Natural killer cell (primary cell): ENCODE measurements around the gene HCFC2. TPM values are rescaled to one million over a fixed set of nuclear protein-coding genes. Genes with fewer than 3 reads are reported as not detected.

Experiments used
- ATAC-seq, 3 donors: fragments of 150-1000 bp in 2 of 3; fragments of 200-7000 bp in 1 of 3; cut with Tn5 transposase; 1 replicate in 1 of 3; 2 replicates in 2 of 3; pipeline ENCODE4 v1.10.0; 2021; ENCODE audit warnings: mild to moderate bottlenecking in 2 of 3, moderate library complexity in 2 of 3
- DNase-seq, 2 donors: peaks; one replicate each; pipeline versions ENCODE4 v3.0.0 to v3.0.0-alpha.2; 2013 to 2021; ENCODE audit warnings: mixed read lengths in 1 of 2
- H3K27ac ChIP-seq: one replicate; pipeline ENCODE4 v1.5.1; 2013; ENCODE audit warnings: mild to moderate bottlenecking, low read length
- H3K27me3 ChIP-seq: one replicate; pipeline ENCODE4 v1.6.1; 2013; ENCODE audit warnings: low read length; ENCODE audit not compliant: control insufficient read depth, insufficient read depth
- H3K36me3 ChIP-seq: one replicate; pipeline ENCODE4 v1.6.1; 2013; ENCODE audit warnings: low read length; ENCODE audit not compliant: control insufficient read depth, insufficient read depth
- H3K4me1 ChIP-seq: one replicate; pipeline ENCODE4 v1.6.1; 2013; ENCODE audit warnings: low read length; ENCODE audit not compliant: control insufficient read depth, insufficient read depth
- H3K4me3 ChIP-seq: one replicate; pipeline ENCODE4 v1.5.1; 2013; ENCODE audit warnings: low read length
- H3K9me3 ChIP-seq: one replicate; pipeline ENCODE4 v1.6.1; 2013; ENCODE audit warnings: low read length; ENCODE audit not compliant: control insufficient read depth, insufficient read depth
- H3K27ac Mint-ChIP-seq, 2 donors: one replicate each; pipeline ENCODE4 v1.8.0; 2022; ENCODE audit warnings: mild to moderate bottlenecking in 2 of 2, mixed read lengths in 2 of 2, moderate library complexity in 1 of 2
- H3K27me3 Mint-ChIP-seq, 2 donors: one replicate each; pipeline ENCODE4 v1.8.0; 2022; ENCODE audit warnings: low read depth in 2 of 2, mixed read lengths in 2 of 2
- H3K36me3 Mint-ChIP-seq: one replicate; pipeline ENCODE4 v1.8.0; 2022; ENCODE audit warnings: mixed read lengths
- H3K4me1 Mint-ChIP-seq, 2 donors: one replicate each; pipeline ENCODE4 v1.8.0; 2022; ENCODE audit warnings: mixed read lengths in 2 of 2
- H3K4me3 Mint-ChIP-seq: one replicate; pipeline ENCODE4 v1.8.0; 2022; ENCODE audit warnings: mild to moderate bottlenecking, moderate library complexity, mixed read lengths
- H3K9me3 Mint-ChIP-seq, 2 donors: one replicate each; pipeline ENCODE4 v1.8.0; 2022; ENCODE audit warnings: mixed read lengths in 2 of 2
- WGBS: methylation state at CpG from one replicate; pipeline ENCODE4 v1.1.7; 2013; ENCODE audit warnings: missing lambda C conversion rate; ENCODE audit not compliant: insufficient coverage; 5-methylcytosine and 5-hydroxymethylcytosine counted together
- intact Hi-C: fragments of 100-400 bp; cut with micrococcal nuclease; formaldehyde crosslinking; loops from one replicate; pipeline ENCODE4 v1.14.2; 2022
- total RNA-seq, 4 donors: library from RNA; stranded (reverse); fragments of 120-200 nt in 1 of 4; gene quantifications; one replicate each; pipeline versions ENCODE4 v1.2.3 to v1.2.4, GENCODE V29; 2013 to 2022
- TF ChIP-seq, protein P1 (sequence below): fragments of 200-600 bp; IDR thresholded peaks from one replicate; pipeline ENCODE4 v1.8.0; 2022; ENCODE audit warnings: antibody characterized with exemption

The HCFC2 gene
- total RNA-seq, 3 donors from 2014 or later (not counting 1 experiment from before 2014, with no cell fraction given), result 20.3 to 24.4 (median 23.8) TPM

DNA sequence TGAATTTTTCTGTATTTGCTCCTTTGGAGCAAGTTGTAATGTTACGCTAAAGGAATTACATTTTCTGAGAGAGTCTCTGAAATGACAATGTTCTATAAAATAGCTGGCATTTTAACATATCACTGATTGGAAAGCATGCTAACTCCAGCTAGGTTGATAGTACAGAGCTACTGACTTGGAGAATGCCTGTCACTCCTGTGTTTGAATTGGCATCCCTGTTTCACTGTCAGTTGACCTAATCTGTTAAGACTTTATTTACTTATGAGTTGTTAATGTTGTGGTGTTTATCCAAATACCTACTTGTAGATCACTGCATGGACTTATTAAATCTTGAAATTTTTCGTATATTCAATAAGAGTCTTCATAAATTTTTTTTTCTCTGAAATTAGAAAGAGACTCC is 33.6 kb downstream of the HCFC2 start:
- H3K27ac ChIP-seq, result no peak overlapping the region
- ATAC-seq, result no peak
- no CpG with 5 or more reads among the region's 2 CpGs for WGBS
- H3K4me3 ChIP-seq, result no peak overlapping the region
- no peaks in the 10 kb centered on the region for H3K27me3 ChIP-seq
- H3K9me3 Mint-ChIP-seq, result no peaks in the 10 kb centered on the region
- no peak overlapping the region for H3K4me3 Mint-ChIP-seq
- intact Hi-C loops, result no loop called here
- DNase-seq, result no peak
- H3K4me1 Mint-ChIP-seq, result no peaks in the 10 kb centered on the region
- peaks cover 29% of the 10 kb centered on the region for H3K36me3 Mint-ChIP-seq
- TF ChIP-seq, protein P1, sequence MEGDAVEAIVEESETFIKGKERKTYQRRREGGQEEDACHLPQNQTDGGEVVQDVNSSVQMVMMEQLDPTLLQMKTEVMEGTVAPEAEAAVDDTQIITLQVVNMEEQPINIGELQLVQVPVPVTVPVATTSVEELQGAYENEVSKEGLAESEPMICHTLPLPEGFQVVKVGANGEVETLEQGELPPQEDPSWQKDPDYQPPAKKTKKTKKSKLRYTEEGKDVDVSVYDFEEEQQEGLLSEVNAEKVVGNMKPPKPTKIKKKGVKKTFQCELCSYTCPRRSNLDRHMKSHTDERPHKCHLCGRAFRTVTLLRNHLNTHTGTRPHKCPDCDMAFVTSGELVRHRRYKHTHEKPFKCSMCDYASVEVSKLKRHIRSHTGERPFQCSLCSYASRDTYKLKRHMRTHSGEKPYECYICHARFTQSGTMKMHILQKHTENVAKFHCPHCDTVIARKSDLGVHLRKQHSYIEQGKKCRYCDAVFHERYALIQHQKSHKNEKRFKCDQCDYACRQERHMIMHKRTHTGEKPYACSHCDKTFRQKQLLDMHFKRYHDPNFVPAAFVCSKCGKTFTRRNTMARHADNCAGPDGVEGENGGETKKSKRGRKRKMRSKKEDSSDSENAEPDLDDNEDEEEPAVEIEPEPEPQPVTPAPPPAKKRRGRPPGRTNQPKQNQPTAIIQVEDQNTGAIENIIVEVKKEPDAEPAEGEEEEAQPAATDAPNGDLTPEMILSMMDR, result no peak
- no peak overlapping the region for H3K27ac Mint-ChIP-seq
- H3K36me3 ChIP-seq, result peaks cover 66% of the 10 kb centered on the region
- H3K9me3 ChIP-seq, result no peaks in the 10 kb centered on the region
- H3K27me3 Mint-ChIP-seq, result no peaks in the 10 kb centered on the region
- no peaks in the 10 kb centered on the region for H3K4me1 ChIP-seq

DNA sequence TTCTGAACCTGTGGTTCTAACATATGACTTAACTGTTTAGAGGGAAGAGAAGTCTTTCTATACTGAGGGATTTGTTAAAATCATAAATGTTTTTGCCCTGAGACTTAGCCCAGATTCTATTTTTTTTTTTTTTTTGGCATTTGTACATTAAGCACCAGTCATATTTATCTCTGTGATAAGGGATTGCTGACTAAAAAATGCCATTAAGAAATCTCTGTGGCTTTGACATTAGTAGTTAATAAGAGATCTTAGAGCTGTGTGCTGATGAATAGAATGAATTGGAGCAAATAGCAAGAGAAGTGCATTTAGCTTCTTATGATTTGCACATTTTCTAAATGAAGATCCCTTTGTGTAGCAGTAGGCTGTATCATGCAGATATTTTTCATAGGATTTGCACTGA is 41.1 kb downstream of the HCFC2 start:
- no peak for ATAC-seq
- no peaks in the 10 kb centered on the region for H3K9me3 Mint-ChIP-seq
- Histone ChIP-seq H3K4me1 (no peaks in the 10 kb centered on the region), H3K9me3 (no peaks in the 10 kb centered on the region), H3K36me3 (peaks cover 25% of the 10 kb centered on the region), H3K27ac (no peak overlapping the region), H3K4me3 (no peak overlapping the region), H3K27me3 (no peaks in the 10 kb centered on the region)
- no peak overlapping the region for H3K4me3 Mint-ChIP-seq
- TF ChIP-seq, protein P1, result no peak
- no peak for DNase-seq
- no peak overlapping the region for H3K27ac Mint-ChIP-seq
- no peaks in the 10 kb centered on the region for H3K36me3 Mint-ChIP-seq
- no peaks in the 10 kb centered on the region for H3K27me3 Mint-ChIP-seq
- peaks cover 10 to 12% of the 10 kb centered on the region in 2 donors for H3K4me1 Mint-ChIP-seq
- intact Hi-C loops, result no loop called here

DNA sequence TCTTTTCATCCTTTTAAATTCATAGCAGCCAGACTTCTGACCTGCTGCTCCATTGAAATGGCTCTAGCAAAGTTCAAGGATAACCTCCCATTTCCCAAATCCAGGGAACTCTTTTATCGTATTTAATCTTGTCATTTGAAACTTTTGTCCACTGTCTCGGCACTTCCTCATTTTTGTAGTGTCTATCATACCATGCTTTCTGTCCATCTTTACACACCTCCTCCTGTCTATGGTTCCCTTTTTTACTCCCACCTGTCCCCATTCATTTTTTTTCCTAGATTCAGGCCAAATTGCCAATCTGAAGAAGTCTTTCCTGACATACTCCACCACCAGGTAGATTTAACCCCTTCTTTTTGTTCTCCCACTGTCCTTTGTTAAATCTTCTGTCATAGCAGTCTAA is 42.6 kb downstream of the HCFC2 start:
- H3K36me3 Mint-ChIP-seq, result no peaks in the 10 kb centered on the region
- H3K4me1 Mint-ChIP-seq, result peaks cover 16 to 18% of the 10 kb centered on the region in 2 donors
- TF ChIP-seq, protein P1, result no peak
- ATAC-seq (no peak), DNase-seq (no peak)
- Histone ChIP-seq H3K9me3 (no peaks in the 10 kb centered on the region), H3K36me3 (peaks cover 25% of the 10 kb centered on the region), H3K4me1 (no peaks in the 10 kb centered on the region), H3K4me3 (no peak overlapping the region), H3K27me3 (no peaks in the 10 kb centered on the region), H3K27ac (no peak overlapping the region)
- no peak overlapping the region for H3K4me3 Mint-ChIP-seq
- intact Hi-C loops, result no loop called here
- H3K9me3 Mint-ChIP-seq, result no peaks in the 10 kb centered on the region
- H3K27ac Mint-ChIP-seq, result no peak overlapping the region
- 93% methylated on average over 2 of the region's 2 CpGs for WGBS
- no peaks in the 10 kb centered on the region for H3K27me3 Mint-ChIP-seq

DNA sequence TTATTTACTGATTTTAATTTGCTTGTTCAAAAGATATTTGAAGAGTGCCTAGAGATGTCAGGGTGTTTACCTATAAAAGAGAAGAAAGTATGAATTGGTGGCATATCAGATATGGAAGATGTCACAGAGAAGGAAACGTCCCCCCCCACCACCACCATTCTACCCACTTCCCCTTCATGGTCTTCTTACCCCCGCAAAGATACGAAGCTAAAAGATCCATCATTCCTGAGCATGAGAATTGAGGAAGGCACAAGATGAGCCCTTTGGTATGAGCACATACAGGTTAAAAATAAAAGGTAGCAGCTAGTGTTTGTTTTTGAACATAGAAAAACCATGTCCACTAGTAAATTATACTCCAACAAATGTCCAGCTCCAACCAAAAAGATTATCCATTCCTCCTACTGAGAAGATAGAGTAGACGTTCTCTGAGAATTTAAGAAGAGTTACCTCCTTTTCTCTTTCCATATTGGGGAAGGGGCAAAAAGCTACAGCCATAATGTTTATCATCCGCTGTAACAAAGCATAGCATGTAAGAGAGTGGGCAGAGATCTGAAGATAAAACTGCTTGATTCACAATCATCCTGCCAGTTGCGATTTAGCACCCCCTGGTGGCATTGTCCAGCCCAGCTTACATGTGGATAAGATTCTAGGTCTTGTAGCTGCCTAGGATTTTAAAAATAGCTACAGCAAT is 44.6 kb downstream of the HCFC2 start:
- H3K4me3 Mint-ChIP-seq, result peak overlapping the region; percentile 43
- H3K27me3 Mint-ChIP-seq, result no peaks in the 10 kb centered on the region
- Histone ChIP-seq H3K27ac (no peak overlapping the region), H3K9me3 (no peaks in the 10 kb centered on the region), H3K27me3 (no peaks in the 10 kb centered on the region), H3K4me3 (no peak overlapping the region), H3K4me1 (no peaks in the 10 kb centered on the region), H3K36me3 (peaks cover 13% of the 10 kb centered on the region)
- DNase-seq (peak; percentile 72 to 92), ATAC-seq (peak; percentile 89 to 98 (median 95))
- H3K9me3 Mint-ChIP-seq, result no peaks in the 10 kb centered on the region
- 13% methylated on average over 3 of the region's 6 CpGs for WGBS
- peaks cover 16 to 18% of the 10 kb centered on the region in 2 donors for H3K4me1 Mint-ChIP-seq
- H3K27ac Mint-ChIP-seq, result peak overlapping the region in 1 of 2 donors; percentile 44
- intact Hi-C loops, result loop anchor here (1.0 kb wide), 2 partner anchors 52 to 231 kb away; no protein-coding TSS in a partner anchor
- TF ChIP-seq, protein P1, result peak; percentile 86
- H3K36me3 Mint-ChIP-seq, result no peaks in the 10 kb centered on the region
